ENCODE measurements around the gene ARHGAP10.

DNA sequence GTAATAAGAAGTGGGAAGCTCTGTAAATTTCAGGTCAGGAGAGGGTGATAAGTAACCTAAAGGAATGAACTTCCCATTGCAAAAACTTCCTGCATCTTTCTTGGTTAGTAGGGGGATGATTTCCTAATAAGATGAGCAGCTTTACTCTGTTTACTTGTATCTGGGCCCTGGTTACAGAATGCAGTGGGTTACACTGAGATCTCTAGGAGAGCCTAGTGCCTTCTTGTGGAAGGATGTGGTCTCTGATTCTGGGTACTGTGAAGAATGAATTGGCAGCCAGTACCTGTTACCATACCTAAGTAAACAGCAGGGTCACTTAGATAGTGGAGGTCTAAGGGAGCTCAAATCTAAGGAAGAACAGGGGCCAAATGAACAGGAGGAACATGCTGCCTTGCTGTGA lies 320.6 kb downstream of the ARHGAP10 start:
- TF ChIP-seq, protein P1, sequence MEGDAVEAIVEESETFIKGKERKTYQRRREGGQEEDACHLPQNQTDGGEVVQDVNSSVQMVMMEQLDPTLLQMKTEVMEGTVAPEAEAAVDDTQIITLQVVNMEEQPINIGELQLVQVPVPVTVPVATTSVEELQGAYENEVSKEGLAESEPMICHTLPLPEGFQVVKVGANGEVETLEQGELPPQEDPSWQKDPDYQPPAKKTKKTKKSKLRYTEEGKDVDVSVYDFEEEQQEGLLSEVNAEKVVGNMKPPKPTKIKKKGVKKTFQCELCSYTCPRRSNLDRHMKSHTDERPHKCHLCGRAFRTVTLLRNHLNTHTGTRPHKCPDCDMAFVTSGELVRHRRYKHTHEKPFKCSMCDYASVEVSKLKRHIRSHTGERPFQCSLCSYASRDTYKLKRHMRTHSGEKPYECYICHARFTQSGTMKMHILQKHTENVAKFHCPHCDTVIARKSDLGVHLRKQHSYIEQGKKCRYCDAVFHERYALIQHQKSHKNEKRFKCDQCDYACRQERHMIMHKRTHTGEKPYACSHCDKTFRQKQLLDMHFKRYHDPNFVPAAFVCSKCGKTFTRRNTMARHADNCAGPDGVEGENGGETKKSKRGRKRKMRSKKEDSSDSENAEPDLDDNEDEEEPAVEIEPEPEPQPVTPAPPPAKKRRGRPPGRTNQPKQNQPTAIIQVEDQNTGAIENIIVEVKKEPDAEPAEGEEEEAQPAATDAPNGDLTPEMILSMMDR (conservative IDR thresholded peaks at IDR 0.05 in 1 of 2, IDR thresholded peaks at IDR 0.05 in 1 of 2; ENCODE audit: extremely low read depth in 1 of 2, insufficient read depth in 1 of 2, low read depth in 1 of 2, low read length in 2 of 2), result no peak
- TF ChIP-seq EZH2 (IDR thresholded peaks at IDR 0.05; ENCODE audit: borderline replicate concordance, low read length), result no peak
